Measurements from ENCODE around the gene UST.
"Not testable (repeated sequence)": the region's sequence is repeated elsewhere in the genome, so short reads cannot be mapped to it uniquely, and the experiment has no call there.

Gene UST

GRCh38 chr6:149098700-149099276 is 352.0 kb downstream of the UST start:
- no peak for DNase-seq

DNA sequence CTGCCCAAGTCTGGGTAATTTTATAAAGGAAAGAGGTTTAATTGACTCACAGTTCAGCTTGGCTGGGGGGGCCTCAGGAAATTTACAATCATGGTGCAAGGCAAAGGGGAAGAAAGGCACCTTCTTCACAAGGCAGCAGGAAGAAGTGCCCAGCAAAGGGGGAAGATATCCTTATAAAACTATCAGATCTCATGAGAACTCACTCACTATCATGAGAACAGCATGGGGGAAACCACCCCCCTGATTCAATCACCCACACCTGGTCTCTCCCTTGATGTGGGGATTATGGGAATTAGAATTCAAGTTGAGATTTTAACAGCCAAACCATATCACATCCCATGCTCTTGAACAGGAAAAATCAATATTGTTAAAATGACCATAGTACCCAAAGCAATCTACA is 355.5 kb downstream of the UST start:
- DNase-seq, result no peak

- DNase-seq, result not testable (repeated sequence)
Observed at GRCh38 chr6:149103950-149104349, 357.1 kb downstream of the UST start.

DNA sequence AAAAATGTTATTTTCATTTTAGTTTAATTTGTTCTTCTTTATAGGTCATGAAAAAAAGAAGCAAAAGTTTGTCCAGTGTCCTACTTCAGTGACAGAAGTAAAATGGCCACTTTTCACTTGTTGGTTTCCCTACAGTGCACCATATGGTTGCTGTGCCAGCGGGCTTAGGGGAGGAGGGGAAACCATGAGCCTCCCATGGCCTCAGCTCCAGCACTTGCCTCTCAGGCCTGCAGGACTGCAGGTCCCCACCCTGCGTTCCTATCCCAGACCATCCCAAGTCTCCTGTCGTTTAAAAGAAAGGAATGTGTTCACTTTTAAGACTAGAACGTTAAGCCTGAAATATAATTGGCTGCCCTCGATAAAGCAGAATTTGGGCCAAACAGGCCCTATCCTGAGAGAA is 360.7 kb downstream of the UST start:
- DNase-seq, result no peak

- DNase-seq, result no peak
Observed at GRCh38 chr6:149108038-149108748, 361.4 kb downstream of the UST start.

DNA sequence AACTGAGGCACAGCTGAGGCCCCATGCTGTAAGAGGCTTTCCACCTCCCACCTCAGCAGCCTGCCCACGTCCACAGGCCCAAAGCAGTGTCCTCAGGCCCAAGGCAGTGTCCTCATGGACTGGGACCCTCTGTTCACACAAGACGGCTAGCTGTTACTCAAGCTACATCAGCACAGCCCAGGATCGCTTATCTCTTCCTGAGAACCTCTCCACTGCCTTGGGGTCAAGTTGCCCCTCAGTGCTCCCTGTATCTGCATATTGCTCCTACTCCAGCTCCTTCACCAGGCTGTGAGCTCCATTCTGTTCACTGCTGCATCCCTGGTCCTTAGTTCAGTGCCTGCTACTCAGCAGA is 361.9 kb downstream of the UST start:
- DNase-seq, result no peak

GRCh38 chr6:149109397-149110070 is 362.7 kb downstream of the UST start:
- no peak for DNase-seq

DNA sequence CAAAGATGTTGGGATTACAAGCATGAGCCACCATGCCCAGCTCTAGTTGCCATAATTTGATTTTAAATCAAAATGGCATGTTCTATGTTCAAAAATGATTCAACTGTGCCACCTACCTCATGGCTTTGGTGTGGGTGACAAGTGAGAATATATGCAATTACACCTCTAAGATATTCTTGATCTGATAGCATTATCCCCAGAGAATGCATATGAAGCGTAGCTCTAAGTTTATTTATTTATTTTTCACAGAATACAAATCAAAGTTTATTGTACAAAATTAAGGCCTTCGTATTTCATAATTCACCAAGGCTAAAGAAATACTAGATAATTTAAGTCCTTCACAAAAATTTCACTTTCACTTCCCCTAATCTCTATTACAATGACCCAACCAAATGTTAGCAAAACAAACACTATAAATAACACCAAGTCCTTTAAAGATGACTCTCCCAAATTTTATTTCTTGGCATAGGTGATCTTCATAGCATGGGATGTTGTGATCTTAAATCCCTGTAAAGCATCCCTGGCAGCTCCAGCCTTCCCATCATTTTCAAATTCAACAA is 364.8 kb downstream of the UST start:
- no peak for DNase-seq

DNA sequence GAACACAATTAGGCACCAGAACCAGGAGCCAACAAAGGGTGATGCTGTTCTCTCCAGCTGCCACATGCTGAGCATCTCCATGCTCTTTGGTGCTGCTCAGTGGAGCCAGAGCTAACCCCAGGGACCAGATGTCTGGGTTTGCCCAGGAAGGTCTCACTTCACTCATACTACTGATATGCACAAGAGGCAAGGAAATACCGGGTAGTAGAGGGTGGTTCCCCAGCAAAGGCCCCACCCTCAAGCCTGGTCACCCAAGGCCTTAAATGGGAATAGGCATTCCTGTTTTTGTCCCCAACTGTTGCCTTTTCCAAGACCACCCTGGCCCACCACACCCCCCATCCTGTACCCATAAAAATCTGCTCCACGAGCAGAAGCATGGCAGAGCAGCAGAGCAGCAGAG is 366.1 kb downstream of the UST start:
- DNase-seq, result no peak

DNA sequence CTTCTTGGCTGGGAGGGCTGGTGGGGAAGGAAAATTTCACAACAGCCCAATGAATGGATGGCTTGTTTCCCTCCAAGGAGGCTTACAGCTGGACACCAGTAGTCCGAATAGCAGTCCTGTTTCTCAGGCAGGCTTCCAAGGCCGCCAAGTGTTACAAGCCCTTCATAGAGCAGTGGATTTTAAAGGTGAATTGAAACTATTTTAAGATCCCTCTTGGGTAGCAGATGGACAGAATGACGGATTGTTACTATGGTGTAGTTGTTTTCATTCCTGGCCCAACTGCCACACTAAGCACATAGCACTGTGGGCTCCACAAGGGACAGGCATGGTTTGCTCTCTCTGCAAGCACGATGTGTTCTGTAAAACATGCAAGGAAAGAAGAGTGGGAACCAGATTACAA is 367.3 kb downstream of the UST start:
- no peak for DNase-seq

DNA sequence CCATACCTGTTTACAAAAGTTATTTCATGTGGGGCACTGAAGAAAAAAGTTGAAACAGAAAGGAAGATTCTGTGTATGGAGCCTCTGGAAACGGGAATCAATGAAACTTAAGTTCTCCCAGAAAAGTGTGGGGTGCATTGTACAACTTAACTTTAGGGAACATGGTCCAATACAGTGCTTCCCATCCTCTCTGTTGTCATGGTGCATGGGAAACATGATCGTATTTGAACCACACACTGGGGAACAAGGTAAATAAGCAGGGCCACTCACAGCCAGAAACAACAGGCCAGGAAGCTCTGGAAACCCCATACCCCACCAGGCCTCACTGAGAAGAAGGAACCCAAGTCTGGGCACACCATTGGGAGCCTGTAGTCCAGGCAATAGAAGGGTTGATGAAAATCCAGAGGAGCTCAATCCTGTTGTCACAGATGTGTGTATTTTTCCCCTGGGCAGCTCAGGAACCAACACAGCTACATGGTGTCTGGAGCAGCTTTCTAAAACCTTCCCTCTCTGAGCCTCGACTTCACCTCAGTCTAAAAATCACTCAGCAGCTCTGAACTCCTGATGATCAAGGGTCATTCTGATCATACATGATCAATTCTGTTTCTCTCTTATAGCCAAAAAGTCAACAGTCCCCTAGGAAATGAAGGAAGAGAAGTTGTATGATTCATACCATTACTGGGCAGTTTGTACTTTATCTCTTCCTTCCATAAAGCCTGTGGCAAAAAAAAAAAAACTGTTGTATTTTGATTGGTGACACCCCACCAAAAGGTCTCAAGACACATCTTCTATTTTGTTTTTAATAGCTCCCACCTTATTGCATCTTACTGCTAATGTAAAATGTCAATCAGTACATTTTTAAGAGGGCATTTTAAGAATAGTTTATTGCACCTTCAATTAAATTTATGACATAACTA is 372.2 kb downstream of the UST start:
- no peak for DNase-seq

- no peak for DNase-seq
Observed at GRCh38 chr6:149122850-149123821, 376.3 kb downstream of the UST start.

DNA sequence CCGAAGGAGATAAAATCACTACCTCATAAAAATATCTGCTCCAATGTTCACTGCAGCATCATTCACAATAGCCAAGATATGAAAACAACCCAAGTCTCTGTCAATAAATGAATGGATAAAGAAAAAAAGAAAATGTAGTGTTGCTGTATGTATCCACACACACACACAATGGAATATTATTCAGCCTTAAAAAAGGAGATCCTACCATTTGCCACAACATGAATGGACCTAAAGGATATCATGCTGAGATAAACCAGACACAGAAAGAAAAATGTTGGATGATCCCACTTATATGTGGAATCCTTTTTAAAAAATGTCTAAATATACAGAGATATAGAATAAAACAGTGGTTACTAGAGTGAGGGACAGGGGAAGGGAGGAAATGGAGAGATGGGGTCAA is 378.5 kb downstream of the UST start:
- no peak for DNase-seq
